ENCODE results near the gene PUS1.
"Not testable (repeated sequence)": the region's sequence is repeated elsewhere in the genome, so short reads cannot be mapped to it uniquely, and the experiment has no call there.

The PUS1 gene

GRCh38 chr12:131965073-131965472 lies 36.0 kb downstream of the PUS1 start:
- H3K27me3 ChIP-seq (ENCODE audit: control insufficient read depth, insufficient read depth, low read length), result no peaks in the 10 kb centered on the region
- no peak overlapping the region for H3K4me3 ChIP-seq (ENCODE audit: low read length)
- H3K9ac ChIP-seq (ENCODE audit: low read length), result no peak overlapping the region
- H3K36me3 ChIP-seq (ENCODE audit: control insufficient read depth, insufficient read depth, low read length), result no peaks in the 10 kb centered on the region
- H3K4me1 ChIP-seq (ENCODE audit: control insufficient read depth, insufficient read depth, low read length), result no peaks in the 10 kb centered on the region
- H3K9me3 ChIP-seq (ENCODE audit: control insufficient read depth, low read length), result no peaks in the 10 kb centered on the region

- Histone ChIP-seq H3K9me3 (ENCODE audit: control insufficient read depth, low read length) (no peaks in the 10 kb centered on the region), H3K4me3 (ENCODE audit: low read length) (no peak overlapping the region), H3K4me1 (ENCODE audit: control insufficient read depth, insufficient read depth, low read length) (no peaks in the 10 kb centered on the region), H3K9ac (ENCODE audit: low read length) (no peak overlapping the region), H3K27me3 (ENCODE audit: control insufficient read depth, insufficient read depth, low read length) (no peaks in the 10 kb centered on the region), H3K36me3 (ENCODE audit: control insufficient read depth, insufficient read depth, low read length) (no peaks in the 10 kb centered on the region)
Measured at GRCh38 chr12:131971226-131971625, 42.1 kb downstream of the PUS1 start.

- no peak overlapping the region for H3K4me3 ChIP-seq (ENCODE audit: low read length)
- no peak overlapping the region for H3K9ac ChIP-seq (ENCODE audit: low read length)
- no peaks in the 10 kb centered on the region for H3K9me3 ChIP-seq (ENCODE audit: control insufficient read depth, low read length)
- no peaks in the 10 kb centered on the region for H3K4me1 ChIP-seq (ENCODE audit: control insufficient read depth, insufficient read depth, low read length)
- H3K27me3 ChIP-seq (ENCODE audit: control insufficient read depth, insufficient read depth, low read length), result no peaks in the 10 kb centered on the region
- H3K36me3 ChIP-seq (ENCODE audit: control insufficient read depth, insufficient read depth, low read length), result no peaks in the 10 kb centered on the region
Measured at GRCh38 chr12:131975228-131975627, 46.2 kb downstream of the PUS1 start.

GRCh38 chr12:131979606-131980005 lies 50.5 kb downstream of the PUS1 start:
- H3K4me3 ChIP-seq (ENCODE audit: low read length), result no peak overlapping the region
- H3K9ac ChIP-seq (ENCODE audit: low read length), result no peak overlapping the region
- H3K9me3 ChIP-seq (ENCODE audit: control insufficient read depth, low read length), result no peaks in the 10 kb centered on the region
- no peaks in the 10 kb centered on the region for H3K27me3 ChIP-seq (ENCODE audit: control insufficient read depth, insufficient read depth, low read length)
- H3K36me3 ChIP-seq (ENCODE audit: control insufficient read depth, insufficient read depth, low read length), result peaks cover 4% of the 10 kb centered on the region
- no peaks in the 10 kb centered on the region for H3K4me1 ChIP-seq (ENCODE audit: control insufficient read depth, insufficient read depth, low read length)

GRCh38 chr12:131980263-131980662 lies 51.2 kb downstream of the PUS1 start:
- no peaks in the 10 kb centered on the region for H3K27me3 ChIP-seq (ENCODE audit: control insufficient read depth, insufficient read depth, low read length)
- no peak overlapping the region for H3K9ac ChIP-seq (ENCODE audit: low read length)
- peaks cover 4% of the 10 kb centered on the region for H3K36me3 ChIP-seq (ENCODE audit: control insufficient read depth, insufficient read depth, low read length)
- no peak overlapping the region for H3K4me3 ChIP-seq (ENCODE audit: low read length)
- H3K9me3 ChIP-seq (ENCODE audit: control insufficient read depth, low read length), result no peaks in the 10 kb centered on the region
- no peaks in the 10 kb centered on the region for H3K4me1 ChIP-seq (ENCODE audit: control insufficient read depth, insufficient read depth, low read length)

GRCh38 chr12:131981388-131981787 lies 52.3 kb downstream of the PUS1 start:
- Histone ChIP-seq H3K9ac (ENCODE audit: low read length) (no peak overlapping the region), H3K9me3 (ENCODE audit: control insufficient read depth, low read length) (no peaks in the 10 kb centered on the region), H3K36me3 (ENCODE audit: control insufficient read depth, insufficient read depth, low read length) (peaks cover 4% of the 10 kb centered on the region), H3K27me3 (ENCODE audit: control insufficient read depth, insufficient read depth, low read length) (no peaks in the 10 kb centered on the region), H3K4me1 (ENCODE audit: control insufficient read depth, insufficient read depth, low read length) (no peaks in the 10 kb centered on the region), H3K4me3 (ENCODE audit: low read length) (no peak overlapping the region)

GRCh38 chr12:131982041-131982440 lies 53.0 kb downstream of the PUS1 start:
- Histone ChIP-seq H3K9ac (ENCODE audit: low read length) (no peak overlapping the region), H3K4me1 (ENCODE audit: control insufficient read depth, insufficient read depth, low read length) (no peaks in the 10 kb centered on the region), H3K9me3 (ENCODE audit: control insufficient read depth, low read length) (no peaks in the 10 kb centered on the region), H3K36me3 (ENCODE audit: control insufficient read depth, insufficient read depth, low read length) (peaks cover 8% of the 10 kb centered on the region), H3K4me3 (ENCODE audit: low read length) (no peak overlapping the region), H3K27me3 (ENCODE audit: control insufficient read depth, insufficient read depth, low read length) (no peaks in the 10 kb centered on the region)

GRCh38 chr12:131983026-131983425 lies 54.0 kb downstream of the PUS1 start:
- H3K36me3 ChIP-seq (ENCODE audit: control insufficient read depth, insufficient read depth, low read length), result peaks cover 8% of the 10 kb centered on the region
- H3K4me1 ChIP-seq (ENCODE audit: control insufficient read depth, insufficient read depth, low read length), result no peaks in the 10 kb centered on the region
- H3K9me3 ChIP-seq (ENCODE audit: control insufficient read depth, low read length), result no peaks in the 10 kb centered on the region
- no peak overlapping the region for H3K9ac ChIP-seq (ENCODE audit: low read length)
- H3K4me3 ChIP-seq (ENCODE audit: low read length), result no peak overlapping the region
- no peaks in the 10 kb centered on the region for H3K27me3 ChIP-seq (ENCODE audit: control insufficient read depth, insufficient read depth, low read length)

GRCh38 chr12:131983554-131983953 lies 54.5 kb downstream of the PUS1 start:
- Histone ChIP-seq H3K36me3 (ENCODE audit: control insufficient read depth, insufficient read depth, low read length) (peaks cover 13% of the 10 kb centered on the region), H3K4me3 (ENCODE audit: low read length) (no peak overlapping the region), H3K27me3 (ENCODE audit: control insufficient read depth, insufficient read depth, low read length) (no peaks in the 10 kb centered on the region), H3K4me1 (ENCODE audit: control insufficient read depth, insufficient read depth, low read length) (no peaks in the 10 kb centered on the region), H3K9me3 (ENCODE audit: control insufficient read depth, low read length) (no peaks in the 10 kb centered on the region), H3K9ac (ENCODE audit: low read length) (no peak overlapping the region)

- Histone ChIP-seq H3K36me3 (ENCODE audit: control insufficient read depth, insufficient read depth, low read length) (peaks cover 14% of the 10 kb centered on the region), H3K4me3 (ENCODE audit: low read length) (no peak overlapping the region), H3K9me3 (ENCODE audit: control insufficient read depth, low read length) (no peaks in the 10 kb centered on the region), H3K9ac (ENCODE audit: low read length) (no peak overlapping the region), H3K27me3 (ENCODE audit: control insufficient read depth, insufficient read depth, low read length) (no peaks in the 10 kb centered on the region), H3K4me1 (ENCODE audit: control insufficient read depth, insufficient read depth, low read length) (no peaks in the 10 kb centered on the region)
Measured at GRCh38 chr12:131984334-131984733, 55.3 kb downstream of the PUS1 start.

- H3K9me3 ChIP-seq (ENCODE audit: control insufficient read depth, low read length); H3K27me3 ChIP-seq (ENCODE audit: control insufficient read depth, insufficient read depth, low read length); H3K9ac ChIP-seq (ENCODE audit: low read length); H3K4me1 ChIP-seq (ENCODE audit: control insufficient read depth, insufficient read depth, low read length); H3K4me3 ChIP-seq (ENCODE audit: low read length): not testable (repeated sequence)
- H3K36me3 ChIP-seq (ENCODE audit: control insufficient read depth, insufficient read depth, low read length), result peaks cover 14% of the 10 kb centered on the region
Measured at GRCh38 chr12:131985510-131985875, 56.4 kb downstream of the PUS1 start.

GRCh38 chr12:131986361-131986760 lies 57.3 kb downstream of the PUS1 start:
- peaks cover 19% of the 10 kb centered on the region for H3K36me3 ChIP-seq (ENCODE audit: control insufficient read depth, insufficient read depth, low read length)
- no peaks in the 10 kb centered on the region for H3K27me3 ChIP-seq (ENCODE audit: control insufficient read depth, insufficient read depth, low read length)
- H3K4me1 ChIP-seq (ENCODE audit: control insufficient read depth, insufficient read depth, low read length), result no peaks in the 10 kb centered on the region
- H3K4me3 ChIP-seq (ENCODE audit: low read length), result no peak overlapping the region
- H3K9ac ChIP-seq (ENCODE audit: low read length), result no peak overlapping the region
- no peaks in the 10 kb centered on the region for H3K9me3 ChIP-seq (ENCODE audit: control insufficient read depth, low read length)

- Histone ChIP-seq H3K9ac (ENCODE audit: low read length) (no peak overlapping the region), H3K4me1 (ENCODE audit: control insufficient read depth, insufficient read depth, low read length) (no peaks in the 10 kb centered on the region), H3K27me3 (ENCODE audit: control insufficient read depth, insufficient read depth, low read length) (no peaks in the 10 kb centered on the region), H3K9me3 (ENCODE audit: control insufficient read depth, low read length) (no peaks in the 10 kb centered on the region), H3K36me3 (ENCODE audit: control insufficient read depth, insufficient read depth, low read length) (peaks cover 19% of the 10 kb centered on the region), H3K4me3 (ENCODE audit: low read length) (no peak overlapping the region)
Measured at GRCh38 chr12:131986910-131987309, 57.8 kb downstream of the PUS1 start.
